IMR-90 (cell line): ENCODE measurements around the gene SNX27. TPM values are rescaled to one million over a fixed set of nuclear protein-coding genes. Genes with fewer than 3 reads are reported as not detected.

Source experiments
- ATAC-seq: fragments of 200-7000 bp; cut with Tn5 transposase; 2 replicates; pipeline ENCODE4 v1.9.1; 2020; ENCODE audit warnings: low read depth, mild to moderate bottlenecking, moderate library complexity
- BruUV-seq: library from RNA; stranded (reverse); fragments of 400-500 nt; replicated peaks from 2 replicates; lab custom pipeline; 2021; lab: Mats Ljungman, UMichigan
- CTCF ChIA-PET: fragments of 300-600 bp; formaldehyde crosslinking; extraction: SDS; loops from one replicate; lab custom pipeline; 2021; ENCODE audit warnings: antibody characterized with exemption; lab: Yijun Ruan, JAX
- POLR2A ChIA-PET: fragments of 300-600 bp; sonication (Branson Sonifier 250); formaldehyde crosslinking; loops from one replicate; lab custom pipeline; 2022; ENCODE audit warnings: antibody characterized with exemption; ENCODE audit not compliant: unreplicated experiment; lab: Charles Lee
- DNase-seq: peaks from one replicate; pipeline ENCODE4 v3.0.0; 2013
- H2AFZ ChIP-seq: replicated peaks from 2 replicates; pipeline ENCODE3; 2013; ENCODE audit warnings: low read length, mild to moderate bottlenecking; ENCODE audit not compliant: poor library complexity
- H2AK5ac ChIP-seq: 2 replicates; pipeline ENCODE4 v1.6.1; 2013; ENCODE audit warnings: low read depth, low read length, inconsistent platforms
- H2AK9ac ChIP-seq: replicated peaks from 2 replicates; pipeline ENCODE3; 2013; ENCODE audit warnings: mild to moderate bottlenecking, low read depth, low read length, moderate library complexity; ENCODE audit not compliant: poor library complexity
- H2BK120ac ChIP-seq: 2 replicates; pipeline ENCODE4 v1.6.1; 2013; ENCODE audit warnings: low read depth, low read length, inconsistent platforms
- H2BK15ac ChIP-seq: 3 replicates; pipeline ENCODE4 v1.6.1; 2013; ENCODE audit warnings: low read depth, low read length, inconsistent platforms
- H2BK20ac ChIP-seq: 2 replicates; pipeline ENCODE4 v1.6.1; 2013; ENCODE audit warnings: low read depth, mild to moderate bottlenecking, inconsistent platforms, low read length, moderate library complexity
- H2BK5ac ChIP-seq: 2 replicates; pipeline ENCODE4 v1.6.1; 2013; ENCODE audit warnings: mild to moderate bottlenecking, low read depth, low read length, inconsistent platforms; ENCODE audit not compliant: poor library complexity, severe bottlenecking
- H3K14ac ChIP-seq: replicated peaks from 2 replicates; pipeline ENCODE4 v1.6.1; 2013; ENCODE audit warnings: low read depth, low read length, inconsistent platforms
- H3K18ac ChIP-seq: 2 replicates; pipeline ENCODE4 v1.6.1; 2013; ENCODE audit warnings: low read depth, low read length, control low read depth
- H3K23ac ChIP-seq: 2 replicates; pipeline ENCODE4 v1.6.1; 2013; ENCODE audit warnings: low read depth, low read length, inconsistent platforms
- H3K27ac ChIP-seq: 2 replicates; pipeline ENCODE4 v1.5.1; 2013; ENCODE audit warnings: mild to moderate bottlenecking, control low read depth, low read length; ENCODE audit not compliant: insufficient read depth
- H3K27me3 ChIP-seq: 2 replicates; pipeline ENCODE4 v1.6.1; 2013; ENCODE audit warnings: low read length; ENCODE audit not compliant: control insufficient read depth, insufficient read depth
- H3K36me3 ChIP-seq: 2 replicates; pipeline ENCODE4 v1.6.1; 2013; ENCODE audit warnings: low read length, mixed read lengths; ENCODE audit not compliant: control insufficient read depth, insufficient read depth
- H3K4ac ChIP-seq: 2 replicates; pipeline ENCODE4 v1.6.1; 2013; ENCODE audit warnings: low read depth, low read length, inconsistent platforms
- H3K4me1 ChIP-seq: 2 replicates; pipeline ENCODE4 v1.6.1; 2013; ENCODE audit warnings: low read length, mixed read lengths; ENCODE audit not compliant: control insufficient read depth, insufficient read depth
- H3K4me2 ChIP-seq: 2 replicates; pipeline ENCODE4 v1.6.1; 2013; ENCODE audit warnings: low read depth, mild to moderate bottlenecking, control low read depth, low read length, moderate library complexity
- H3K4me3 ChIP-seq: 2 replicates; pipeline ENCODE4 v1.5.1; 2013; ENCODE audit warnings: low read depth, mild to moderate bottlenecking, control low read depth, low read length, moderate library complexity; ENCODE audit not compliant: insufficient read depth
- H3K56ac ChIP-seq: 2 replicates; pipeline ENCODE4 v1.6.1; 2013; ENCODE audit warnings: low read length, inconsistent platforms; ENCODE audit not compliant: insufficient read depth; ENCODE audit errors: extremely low read depth
- H3K79me1 ChIP-seq, 2 experiments: 2 replicates each; pipeline ENCODE4 v1.6.1; 2013; ENCODE audit warnings: low read length in 2 of 2, inconsistent platforms in 1 of 2, low read depth in 1 of 2
- H3K9ac ChIP-seq: 2 replicates; pipeline ENCODE4 v1.6.1; 2013; ENCODE audit warnings: low read depth, low read length, control low read depth
- H3K9me1 ChIP-seq: 2 replicates; pipeline ENCODE4 v1.6.1; 2013; ENCODE audit warnings: low read length, inconsistent platforms; ENCODE audit not compliant: insufficient read depth
- H3K9me3 ChIP-seq: 2 replicates; pipeline ENCODE4 v1.6.1; 2013; ENCODE audit warnings: low read length; ENCODE audit not compliant: control insufficient read depth, insufficient read depth
- H4K20me1 ChIP-seq: 2 replicates; pipeline ENCODE4 v1.6.1; 2013; ENCODE audit warnings: low read length, inconsistent platforms; ENCODE audit not compliant: insufficient read depth
- H4K5ac ChIP-seq: 2 replicates; pipeline ENCODE4 v1.6.1; 2013; ENCODE audit warnings: mild to moderate bottlenecking, low read depth, low read length, control low read depth
- H4K8ac ChIP-seq, 2 experiments: 2 replicates each; pipeline ENCODE4 v1.6.1; 2013; ENCODE audit warnings: low read depth in 2 of 2, low read length in 2 of 2, control low read depth in 1 of 2, inconsistent platforms in 1 of 2
- H4K91ac ChIP-seq: 2 replicates; pipeline ENCODE4 v1.6.1; 2013; ENCODE audit warnings: low read depth, low read length, inconsistent platforms; ENCODE audit not compliant: insufficient read depth
- CTCF ChIP-seq: conservative IDR thresholded peaks from 2 replicates; pipeline ENCODE4 v1.5.1; 2012; ENCODE audit warnings: mild to moderate bottlenecking, low read depth, low read length, improper control_type of control experiment
- RFX5 ChIP-seq: IDR thresholded peaks from 2 replicates; pipeline ENCODE4 v1.8.0; 2012; ENCODE audit warnings: low read depth, mild to moderate bottlenecking, low read length, moderate library complexity
- WGBS, 2 experiments: methylation state at CpG; one replicate each; pipeline versions ENCODE4 v1.1.5 to v1.1.7; 2013; ENCODE audit warnings: missing lambda C conversion rate in 2 of 2; ENCODE audit not compliant: insufficient read length in 1 of 2; ENCODE audit errors: extremely low coverage in 2 of 2; 5-methylcytosine and 5-hydroxymethylcytosine counted together
- dilution Hi-C: fragments of 300-500 bp; cut with HindIII; formaldehyde crosslinking; loops from one replicate; pipeline ENCODE4 v1.14.3; 2018; ENCODE audit warnings: low sequenced_read_pairs; ENCODE audit not compliant: unreplicated experiment
- in situ Hi-C: fragments of 300-500 bp; cut with MboI; formaldehyde crosslinking; loops from 3 replicates; pipeline ENCODE4 v1.14.3; 2019; ENCODE audit warnings: low sequenced_read_pairs, inconsistent platforms, mixed read lengths
- intact Hi-C: fragments of 100-400 bp; cut with micrococcal nuclease; formaldehyde crosslinking; loops from 2 replicates; pipeline ENCODE4 v1.10.0; 2022
- polyA plus RNA-seq, 3 experiments: library from polyadenylated mRNA; depleted of rRNA; stranded (reverse); fragments of >200 nt; gene quantifications; 2 replicates each; pipeline ENCODE4 v1.2.3, GENCODE V29; 2012; ENCODE audit warnings: low replicate concordance in 1 of 3
- total RNA-seq: library from RNA; depleted of rRNA; stranded (reverse); fragments of >200 nt; gene quantifications from 2 replicates; pipeline ENCODE4 v1.2.3, GENCODE V29; 2012

The SNX27 gene
- total and polyA plus RNA-seq, 2 of the 4 experiments (the other 2 are of a cell fraction) = 12.3 to 25.6 TPM

DNA sequence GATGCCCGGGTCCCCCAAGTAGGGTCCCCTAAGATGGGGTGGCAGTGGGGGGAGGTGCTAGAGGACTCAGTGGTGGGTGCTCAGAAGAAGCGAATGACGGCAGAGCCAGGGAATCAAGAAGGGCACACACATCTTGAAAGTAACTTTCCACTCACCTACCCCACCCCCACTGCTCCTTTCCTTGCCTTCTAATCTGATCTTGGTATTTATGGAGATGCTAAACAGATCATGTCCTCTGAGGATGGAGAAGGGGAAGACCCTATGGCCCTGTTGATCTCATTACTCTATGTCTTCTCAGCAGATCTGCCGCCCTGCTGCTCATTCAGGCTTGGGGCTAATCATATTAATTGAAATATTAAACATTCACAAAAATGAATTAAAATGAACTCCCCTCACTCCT lies 106.8 kb downstream of the SNX27 start:
- Histone ChIP-seq H3K27ac (no peak overlapping the region), H2BK20ac (no peak overlapping the region), H3K9me3 (no peaks in the 10 kb centered on the region), H4K8ac (no peak overlapping the region), H2BK5ac (no peak overlapping the region), H3K36me3 (no peaks in the 10 kb centered on the region), H3K56ac (no peak overlapping the region), H3K4me2 (no peak overlapping the region), H3K4me3 (no peak overlapping the region), H2AK5ac (no peak overlapping the region), H2AK9ac (no peak overlapping the region), H3K79me1 (no peaks in the 10 kb centered on the region), H3K14ac (no peak overlapping the region), H3K9me1 (no peaks in the 10 kb centered on the region), H3K4me1 (peaks cover 2% of the 10 kb centered on the region; the same call in 1 of the 2 replicates), H3K4ac (no peak overlapping the region), H3K18ac (no peak overlapping the region), H4K5ac (no peak overlapping the region), H3K23ac (no peak overlapping the region), H4K91ac (no peak overlapping the region), H3K9ac (no peak overlapping the region), H4K20me1 (no peaks in the 10 kb centered on the region), H3K27me3 (peaks cover 67% of the 10 kb centered on the region), H2BK15ac (no peak overlapping the region), H2AFZ (no peak overlapping the region), H2BK120ac (no peak overlapping the region)
- ATAC-seq (no peak), DNase-seq (no peak)
- ChIA-PET CTCF (no interaction called here), POLR2A (no interaction called here)
- no TSS peak for BruUV-seq
- no CpG with 5 or more reads among the region's 4 CpGs for WGBS, 2 experiments
- no peak for TF ChIP-seq CTCF
- no peak for TF ChIP-seq RFX5
- dilution Hi-C loops (no loop called here), intact Hi-C loops (no loop called here), in situ Hi-C loops (no loop called here)
